Trophoblast cell (in vitro differentiated cells and primary cell): ENCODE results near the gene CFAP221.

ENCODE experiments used
- DNase-seq, 2 donors: peaks; one replicate each; pipeline ENCODE4 v3.0.0-alpha.2; 2016
- H2AFZ ChIP-seq: 2 replicates; pipeline ENCODE4 v1.6.1; 2013; ENCODE audit warnings: low read length, moderate library complexity, mild to moderate bottlenecking; ENCODE audit not compliant: insufficient read depth, poor library complexity
- H2AK5ac ChIP-seq: 2 replicates; pipeline ENCODE4 v1.6.1; 2013; ENCODE audit warnings: mild to moderate bottlenecking, low read length
- H2BK120ac ChIP-seq: 2 replicates; pipeline ENCODE4 v1.6.1; 2013; ENCODE audit warnings: low read length, mild to moderate bottlenecking, moderate library complexity; ENCODE audit not compliant: insufficient read depth, poor library complexity
- H2BK12ac ChIP-seq: 2 replicates; pipeline ENCODE4 v1.6.1; 2013; ENCODE audit warnings: mild to moderate bottlenecking, low read length, moderate library complexity
- H2BK5ac ChIP-seq: 2 replicates; pipeline ENCODE4 v1.6.1; 2013; ENCODE audit warnings: low read length, low read depth, moderate library complexity, mild to moderate bottlenecking; ENCODE audit not compliant: poor library complexity
- H3K14ac ChIP-seq: 2 replicates; pipeline ENCODE4 v1.6.1; 2013; ENCODE audit warnings: mild to moderate bottlenecking, low read length
- H3K18ac ChIP-seq: 2 replicates; pipeline ENCODE4 v1.6.1; 2013; ENCODE audit warnings: mild to moderate bottlenecking, low read length
- H3K23ac ChIP-seq: 2 replicates; pipeline ENCODE4 v1.6.1; 2013; ENCODE audit warnings: low read length
- H3K27ac ChIP-seq: 2 replicates; pipeline ENCODE4 v1.5.1; 2013; ENCODE audit warnings: low read depth, mild to moderate bottlenecking, inconsistent platforms, low read length, moderate library complexity
- H3K27me3 ChIP-seq: 2 replicates; pipeline ENCODE4 v1.6.1; 2013; ENCODE audit warnings: inconsistent platforms, mild to moderate bottlenecking, low read length, moderate library complexity; ENCODE audit not compliant: insufficient read depth
- H3K36me3 ChIP-seq, 2 experiments: 1 replicate in 1 of 2; 2 replicates in 1 of 2; pipeline ENCODE4 v1.6.1; 2013; ENCODE audit warnings: low read length in 2 of 2, mild to moderate bottlenecking in 2 of 2, moderate library complexity in 1 of 2; ENCODE audit not compliant: insufficient read depth in 2 of 2, control insufficient read depth in 1 of 2
- H3K4ac ChIP-seq: 2 replicates; pipeline ENCODE4 v1.6.1; 2013; ENCODE audit warnings: low read depth, mild to moderate bottlenecking, low read length, moderate library complexity
- H3K4me1 ChIP-seq, 2 experiments: 1 replicate in 1 of 2; 2 replicates in 1 of 2; pipeline ENCODE4 v1.6.1; 2013; ENCODE audit warnings: low read length in 2 of 2, mild to moderate bottlenecking in 2 of 2, moderate library complexity in 1 of 2; ENCODE audit not compliant: insufficient read depth in 2 of 2, control insufficient read depth in 1 of 2
- H3K4me2 ChIP-seq: 2 replicates; pipeline ENCODE4 v1.6.1; 2013; ENCODE audit warnings: inconsistent platforms, mild to moderate bottlenecking, low read length, moderate library complexity
- H3K4me3 ChIP-seq: 2 replicates; pipeline ENCODE4 v1.5.1; 2013; ENCODE audit warnings: mild to moderate bottlenecking, low read depth, low read length, inconsistent platforms
- H3K79me1 ChIP-seq: one replicate; pipeline ENCODE4 v1.6.1; 2013; ENCODE audit warnings: low read length
- H3K79me2 ChIP-seq: 2 replicates; pipeline ENCODE4 v1.6.1; 2013; ENCODE audit warnings: low read length, mild to moderate bottlenecking; ENCODE audit not compliant: control insufficient read depth, insufficient read depth, poor library complexity
- H3K9ac ChIP-seq: 2 replicates; pipeline ENCODE4 v1.6.1; 2013; ENCODE audit warnings: mild to moderate bottlenecking, low read length
- H3K9me3 ChIP-seq: 2 replicates; pipeline ENCODE4 v1.6.1; 2013; ENCODE audit warnings: low read depth, mild to moderate bottlenecking, control low read depth, inconsistent platforms, low read length; ENCODE audit not compliant: insufficient read depth
- H4K12ac ChIP-seq: 2 replicates; pipeline ENCODE4 v1.6.1; 2013; ENCODE audit warnings: low read depth, mild to moderate bottlenecking, low read length, moderate library complexity
- H4K8ac ChIP-seq: 2 replicates; pipeline ENCODE4 v1.6.1; 2013; ENCODE audit warnings: low read depth, mild to moderate bottlenecking, low read length, moderate library complexity
- H4K91ac ChIP-seq: one replicate; pipeline ENCODE4 v1.6.1; 2013; ENCODE audit warnings: low read depth, mild to moderate bottlenecking, low read length, moderate library complexity
- WGBS: extraction: QIAGEN DNeasy Blood & Tissue Kit; methylation state at CpG from one replicate; pipeline ENCODE4 v1.1.7; 2013; ENCODE audit warnings: missing lambda C conversion rate; ENCODE audit not compliant: insufficient read length, insufficient coverage; ENCODE audit errors: extremely low coverage; 5-methylcytosine and 5-hydroxymethylcytosine counted together

Gene CFAP221

GRCh38 chr2:119517433-119517832 is 26.8 kb upstream of the CFAP221 start:
- Histone ChIP-seq H3K4ac (no peak overlapping the region), H3K9ac (no peak overlapping the region), H2BK12ac (no peak overlapping the region), H3K4me3 (no peak overlapping the region), H4K8ac (no peak overlapping the region), H2BK120ac (no peak overlapping the region), H4K12ac (no peak overlapping the region), H3K18ac (no peak overlapping the region), H3K79me1 (no peaks in the 10 kb centered on the region), H2BK5ac (no peak overlapping the region), H2AFZ (no peak overlapping the region), H3K14ac (no peak overlapping the region), H3K4me2 (no peak overlapping the region), H3K4me1 (no peaks in the 10 kb centered on the region), H3K79me2 (no peaks in the 10 kb centered on the region), H4K91ac (no peak overlapping the region), H2AK5ac (no peak overlapping the region), H3K27ac (no peak overlapping the region), H3K23ac (no peak overlapping the region), H3K9me3 (no peaks in the 10 kb centered on the region), H3K36me3 (no peaks in the 10 kb centered on the region), H3K27me3 (peaks cover 5% of the 10 kb centered on the region)
- no CpG with 5 or more reads among the region's 7 CpGs for WGBS
- peak; percentile 18 to 33 for DNase-seq

DNA sequence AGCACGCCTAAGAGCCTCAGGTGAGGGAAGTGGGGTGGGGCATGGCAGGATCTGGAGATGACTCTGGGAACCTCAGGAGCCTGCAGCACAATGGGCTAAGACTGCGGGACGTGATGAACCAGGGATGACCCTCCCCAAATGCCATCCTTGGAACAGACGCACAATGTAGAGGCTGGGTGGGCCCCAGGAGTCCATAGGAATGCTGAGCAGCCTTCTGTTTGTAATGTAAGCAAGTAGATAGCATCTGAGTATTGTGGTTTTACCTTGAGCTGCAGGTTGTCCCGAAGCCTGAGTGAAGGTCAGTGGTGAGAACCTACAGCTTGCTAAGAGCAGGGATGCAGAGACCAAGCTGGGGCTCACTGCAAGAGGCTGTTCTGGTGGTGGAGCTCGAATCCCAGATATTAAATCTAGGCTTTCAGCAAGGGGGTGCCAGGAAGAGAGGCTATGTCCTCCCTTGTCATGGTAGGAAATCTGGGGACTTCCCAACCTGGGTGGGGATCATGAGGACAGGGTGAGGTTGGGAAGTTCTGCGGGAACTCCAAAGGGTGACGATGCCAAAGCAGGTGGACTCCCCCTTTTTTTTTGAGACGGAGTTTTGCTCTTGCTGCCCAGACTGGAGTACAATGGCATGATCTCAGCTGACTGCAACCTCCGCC is 25.7 kb upstream of the CFAP221 start:
- Histone ChIP-seq H4K91ac (no peak overlapping the region), H2BK12ac (no peak overlapping the region), H2AK5ac (no peak overlapping the region), H3K4me2 (no peak overlapping the region), H4K8ac (no peak overlapping the region), H3K18ac (no peak overlapping the region), H3K9me3 (no peaks in the 10 kb centered on the region), H3K4ac (no peak overlapping the region), H2BK120ac (no peak overlapping the region), H3K27me3 (peaks cover 14% of the 10 kb centered on the region), H3K14ac (no peak overlapping the region), H3K79me2 (no peaks in the 10 kb centered on the region), H3K27ac (no peak overlapping the region), H3K36me3 (no peaks in the 10 kb centered on the region), H3K79me1 (no peaks in the 10 kb centered on the region), H2BK5ac (no peak overlapping the region), H3K4me1 (no peaks in the 10 kb centered on the region), H2AFZ (no peak overlapping the region), H3K4me3 (no peak overlapping the region), H3K23ac (no peak overlapping the region), H3K9ac (no peak overlapping the region), H4K12ac (no peak overlapping the region)
- WGBS = no CpG with 5 or more reads among the region's 10 CpGs
- DNase-seq = no peak

DNA sequence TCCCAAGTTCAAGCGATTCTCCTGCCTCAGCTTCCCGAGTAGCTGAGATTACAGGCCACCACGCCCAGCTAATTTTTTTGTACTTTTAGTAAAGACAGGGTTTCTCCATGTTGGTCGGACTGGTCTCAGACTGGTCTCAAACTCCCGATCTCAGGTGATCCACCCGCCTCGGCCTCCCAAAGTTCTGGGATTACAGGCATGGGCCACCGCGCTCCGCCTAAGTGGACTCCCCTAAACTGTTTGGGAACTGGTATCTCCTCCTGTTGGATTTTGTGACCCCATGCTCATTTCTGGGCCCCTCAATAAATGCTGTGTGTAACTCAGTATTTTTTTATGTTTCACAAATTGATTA is 25.2 kb upstream of the CFAP221 start:
- H3K4me3 ChIP-seq = no peak overlapping the region
- no peak overlapping the region for H3K4ac ChIP-seq
- H3K14ac ChIP-seq = no peak overlapping the region
- no peaks in the 10 kb centered on the region for H3K36me3 ChIP-seq
- no peak overlapping the region for H4K8ac ChIP-seq
- H3K4me1 ChIP-seq = peaks cover 0 to 2% of the 10 kb centered on the region in 2 experiments
- H4K12ac ChIP-seq = no peak overlapping the region
- H3K79me2 ChIP-seq = no peaks in the 10 kb centered on the region
- H3K4me2 ChIP-seq = no peak overlapping the region
- no peak overlapping the region for H3K23ac ChIP-seq
- no peak overlapping the region for H2BK5ac ChIP-seq
- H2AFZ ChIP-seq = no peak overlapping the region
- no peak overlapping the region for H3K18ac ChIP-seq
- WGBS = no CpG with 5 or more reads among the region's 10 CpGs
- H3K9ac ChIP-seq = no peak overlapping the region
- H3K79me1 ChIP-seq = no peaks in the 10 kb centered on the region
- H3K27ac ChIP-seq = no peak overlapping the region
- H4K91ac ChIP-seq = no peak overlapping the region
- H3K9me3 ChIP-seq = no peaks in the 10 kb centered on the region
- no peak for DNase-seq
- H2BK120ac ChIP-seq = no peak overlapping the region
- H2AK5ac ChIP-seq = no peak overlapping the region
- no peak overlapping the region for H2BK12ac ChIP-seq
- H3K27me3 ChIP-seq = peaks cover 19% of the 10 kb centered on the region

DNA sequence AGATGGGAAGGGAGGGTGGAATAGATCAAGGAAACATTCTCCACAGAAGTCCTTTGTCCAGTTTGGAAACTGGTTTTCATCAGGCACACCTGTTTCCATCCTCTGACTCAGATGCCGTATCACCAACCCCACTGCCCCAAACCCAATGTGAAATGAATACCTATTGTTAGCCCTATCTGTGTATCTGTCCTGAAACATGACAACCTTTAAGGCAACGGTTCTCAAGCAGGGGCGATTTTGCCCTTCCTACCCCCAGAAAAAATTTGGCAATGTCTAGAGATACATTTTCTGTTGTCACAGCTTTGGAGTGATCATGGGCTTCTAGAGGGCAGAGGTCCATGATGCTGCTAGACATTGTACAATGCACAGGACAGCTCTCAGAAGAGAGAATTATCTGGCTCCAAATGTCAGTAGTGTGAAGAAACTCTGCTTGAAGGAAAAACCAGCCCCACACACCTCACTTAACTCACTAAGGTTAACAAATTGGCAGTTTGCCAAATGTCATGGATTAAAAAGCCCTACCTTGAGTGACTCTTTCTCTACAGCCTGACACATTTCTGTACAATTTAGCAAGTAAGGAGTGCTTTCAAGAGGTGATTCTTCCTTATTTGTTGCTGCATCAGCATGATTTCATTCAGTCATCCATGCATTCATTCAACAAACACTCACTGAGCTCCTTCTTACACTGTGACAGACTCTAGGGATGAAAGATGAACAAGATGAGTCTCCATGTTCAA is 23.4 kb upstream of the CFAP221 start:
- no peak for DNase-seq
- Histone ChIP-seq H3K9ac (no peak overlapping the region), H2BK12ac (no peak overlapping the region), H2BK5ac (no peak overlapping the region), H3K9me3 (no peaks in the 10 kb centered on the region), H3K4ac (no peak overlapping the region), H3K79me2 (no peaks in the 10 kb centered on the region), H2BK120ac (no peak overlapping the region), H3K23ac (no peak overlapping the region), H4K12ac (no peak overlapping the region), H3K18ac (no peak overlapping the region), H3K27ac (no peak overlapping the region), H4K91ac (no peak overlapping the region), H3K4me2 (no peak overlapping the region), H4K8ac (no peak overlapping the region), H2AFZ (no peak overlapping the region), H3K36me3 (no peaks in the 10 kb centered on the region), H3K27me3 (peaks cover 33% of the 10 kb centered on the region), H3K14ac (no peak overlapping the region), H3K4me3 (no peak overlapping the region), H3K79me1 (no peaks in the 10 kb centered on the region), H3K4me1 (peaks cover 3 to 5% of the 10 kb centered on the region in 2 experiments), H2AK5ac (no peak overlapping the region)
- no CpG with 5 or more reads among the region's 3 CpGs for WGBS
